ENCODE data around the gene AACS.

DNA sequence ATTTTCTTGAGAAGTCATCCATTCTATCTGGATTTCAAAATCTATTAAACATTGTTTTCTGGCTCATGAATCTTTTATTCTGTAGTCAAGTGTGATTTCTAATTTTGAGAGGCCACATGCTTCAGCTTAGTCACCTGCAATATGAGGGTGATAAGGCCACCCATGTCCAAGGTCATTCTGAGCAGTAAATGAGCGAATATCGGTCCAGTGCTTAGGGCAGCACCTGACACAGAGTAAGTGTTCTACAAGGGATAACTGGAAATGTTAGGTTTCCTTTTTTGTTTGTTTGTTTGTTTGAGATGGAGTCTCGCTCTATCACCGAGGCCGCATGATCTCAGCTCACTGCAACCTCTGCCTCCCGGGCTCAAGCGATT is 34.2 kb downstream of the AACS start:
- TF ChIP-seq, protein P1, sequence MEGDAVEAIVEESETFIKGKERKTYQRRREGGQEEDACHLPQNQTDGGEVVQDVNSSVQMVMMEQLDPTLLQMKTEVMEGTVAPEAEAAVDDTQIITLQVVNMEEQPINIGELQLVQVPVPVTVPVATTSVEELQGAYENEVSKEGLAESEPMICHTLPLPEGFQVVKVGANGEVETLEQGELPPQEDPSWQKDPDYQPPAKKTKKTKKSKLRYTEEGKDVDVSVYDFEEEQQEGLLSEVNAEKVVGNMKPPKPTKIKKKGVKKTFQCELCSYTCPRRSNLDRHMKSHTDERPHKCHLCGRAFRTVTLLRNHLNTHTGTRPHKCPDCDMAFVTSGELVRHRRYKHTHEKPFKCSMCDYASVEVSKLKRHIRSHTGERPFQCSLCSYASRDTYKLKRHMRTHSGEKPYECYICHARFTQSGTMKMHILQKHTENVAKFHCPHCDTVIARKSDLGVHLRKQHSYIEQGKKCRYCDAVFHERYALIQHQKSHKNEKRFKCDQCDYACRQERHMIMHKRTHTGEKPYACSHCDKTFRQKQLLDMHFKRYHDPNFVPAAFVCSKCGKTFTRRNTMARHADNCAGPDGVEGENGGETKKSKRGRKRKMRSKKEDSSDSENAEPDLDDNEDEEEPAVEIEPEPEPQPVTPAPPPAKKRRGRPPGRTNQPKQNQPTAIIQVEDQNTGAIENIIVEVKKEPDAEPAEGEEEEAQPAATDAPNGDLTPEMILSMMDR (conservative IDR thresholded peaks at IDR 0.05; ENCODE audit: low read depth, low read length) = no peak
- TF ChIP-seq, protein P2, sequence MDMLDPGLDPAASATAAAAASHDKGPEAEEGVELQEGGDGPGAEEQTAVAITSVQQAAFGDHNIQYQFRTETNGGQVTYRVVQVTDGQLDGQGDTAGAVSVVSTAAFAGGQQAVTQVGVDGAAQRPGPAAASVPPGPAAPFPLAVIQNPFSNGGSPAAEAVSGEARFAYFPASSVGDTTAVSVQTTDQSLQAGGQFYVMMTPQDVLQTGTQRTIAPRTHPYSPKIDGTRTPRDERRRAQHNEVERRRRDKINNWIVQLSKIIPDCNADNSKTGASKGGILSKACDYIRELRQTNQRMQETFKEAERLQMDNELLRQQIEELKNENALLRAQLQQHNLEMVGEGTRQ (IDR thresholded peaks at IDR 0.05; ENCODE audit: low read depth, low read length) = no peak
- no peak for TF ChIP-seq POLR2A (IDR thresholded peaks at IDR 0.05; ENCODE audit: low read depth, low read length)
- TF ChIP-seq RCOR1 (IDR thresholded peaks at IDR 0.05; ENCODE audit: insufficient replicate concordance, low read length) = no peak
- TF ChIP-seq RAD21 (IDR thresholded peaks at IDR 0.05; ENCODE audit: low read length) = no peak
- TF ChIP-seq CHD1 (IDR thresholded peaks at IDR 0.05; ENCODE audit: low read depth, low read length) = no peak
- no peak for TF ChIP-seq FOS (IDR thresholded peaks at IDR 0.05; ENCODE audit: low read depth, low read length)
- no peak for TF ChIP-seq RFX5 (IDR thresholded peaks at IDR 0.05; ENCODE audit: low read depth, low read length)
- no peak for TF ChIP-seq MXI1 (IDR thresholded peaks at IDR 0.05; ENCODE audit: borderline replicate concordance, low read depth, low read length)
